GM20000 (cell line): Measurements from ENCODE around the gene NFS1.

ENCODE experiments used
- DNase-seq: peaks from one replicate; pipeline ENCODE4 v3.0.0; 2012; ENCODE audit warnings: low spot score
- CTCF ChIP-seq: IDR thresholded peaks from 2 replicates; pipeline ENCODE4 v1.5.1; 2012; ENCODE audit warnings: mild to moderate bottlenecking, control low read depth; ENCODE audit errors: extremely low read depth, missing control alignments

The NFS1 gene

GRCh38 chr20:35669681-35670080, 29.5 kb downstream of the NFS1 start:
- TF ChIP-seq CTCF, result no peak
- no peak for DNase-seq

GRCh38 chr20:35669221-35669620, 29.9 kb downstream of the NFS1 start:
- no peak for TF ChIP-seq CTCF
- DNase-seq, result no peak

GRCh38 chr20:35665949-35666288, 33.2 kb downstream of the NFS1 start:
- TF ChIP-seq CTCF, result no peak
- DNase-seq, result no peak

- peak; percentile 97 for DNase-seq
- TF ChIP-seq CTCF, result no peak
Observed at GRCh38 chr20:35664466-35665206, 34.5 kb downstream of the NFS1 start, which contains the start of the genes CPNE1 and RBM12. TSS of gene CPNE1 (minus strand) at chr20:35664900. CDS start at chr20:35632923, 31,977 bp downstream. TSS of gene RBM12 (minus strand) at chr20:35664900. CDS start at chr20:35655322, 9,578 bp downstream.

GRCh38 chr20:35663516-35664465, 35.4 kb downstream of the NFS1 start:
- no peak for TF ChIP-seq CTCF
- peak; percentile 64 for DNase-seq

GRCh38 chr20:35662551-35662950, 36.6 kb downstream of the NFS1 start:
- TF ChIP-seq CTCF, result no peak
- no peak for DNase-seq

- no peak for TF ChIP-seq CTCF
- DNase-seq, result no peak
Observed at GRCh38 chr20:35661908-35662307, 37.2 kb downstream of the NFS1 start.
